ENCODE data around the gene RHOD. TPM values are rescaled to one million over a fixed set of nuclear protein-coding genes. Genes with fewer than 3 reads are reported as not detected.

The RHOD gene
- total and polyA plus RNA-seq, 2 of the 8 experiments (the other 6 are each of a cell fraction or from before 2014, with no cell fraction given): 12.1 to 17.6 TPM

GRCh38 chr11:67040147-67040546 lies 16.5 kb upstream of the RHOD start:
- no peaks in the 10 kb centered on the region for H3K23me2 ChIP-seq (ENCODE audit: low read depth, low read length)
- H4K8ac ChIP-seq (ENCODE audit: extremely low read depth, insufficient read depth, low read length): no peak overlapping the region; the same call in 1 of the 2 replicates
- no peak overlapping the region for H3K4ac ChIP-seq (replicated peaks; ENCODE audit: insufficient read length, low read depth, low read length)
- no peaks in the 10 kb centered on the region for H3K36me3 ChIP-seq (ENCODE audit: control insufficient read depth in 2 of 4, insufficient read depth in 4 of 4, low read length in 3 of 4)
- H4K5ac ChIP-seq (ENCODE audit: insufficient read length, low read depth, low read length): no peak overlapping the region
- peak overlapping the region; percentile 50; the same call in 1 of the 2 replicates for H2BK12ac ChIP-seq (ENCODE audit: low read depth, low read length)
- H2BK5ac ChIP-seq (ENCODE audit: low read depth, low read length): no peak overlapping the region; the same call in 1 of the 2 replicates
- H3K79me1 ChIP-seq (ENCODE audit: low read depth, low read length): no peaks in the 10 kb centered on the region
- no peak overlapping the region for H3K27ac ChIP-seq (ENCODE audit: low read depth, low read length)
- peaks cover 0 to 2% of the 10 kb centered on the region in 2 experiments for H4K20me1 ChIP-seq (replicated peaks in 1 of 2; ENCODE audit: control insufficient read depth in 1 of 2, insufficient read depth in 2 of 2, low read length in 2 of 2)
- no peaks in the 10 kb centered on the region; a peak in 1 of 7 replicates for H3K4me1 ChIP-seq (replicated peaks in 1 of 4; ENCODE audit: control insufficient read depth in 3 of 4, insufficient read depth in 4 of 4, low read length in 3 of 4)
- no peaks in the 10 kb centered on the region for H3K27me3 ChIP-seq (replicated peaks in 1 of 4; ENCODE audit: control insufficient read depth in 3 of 4, extremely low read depth in 1 of 4, insufficient read depth in 3 of 4, low read length in 3 of 4)
- no peaks in the 10 kb centered on the region for H3K9me3 ChIP-seq (ENCODE audit: insufficient read depth in 2 of 2, low read depth in 1 of 2, low read length in 1 of 2)
- no peak for TF ChIP-seq GABPA (IDR thresholded peaks at IDR 0.05; ENCODE audit: borderline replicate concordance, insufficient read depth, low read length)
- TF ChIP-seq, protein P1, sequence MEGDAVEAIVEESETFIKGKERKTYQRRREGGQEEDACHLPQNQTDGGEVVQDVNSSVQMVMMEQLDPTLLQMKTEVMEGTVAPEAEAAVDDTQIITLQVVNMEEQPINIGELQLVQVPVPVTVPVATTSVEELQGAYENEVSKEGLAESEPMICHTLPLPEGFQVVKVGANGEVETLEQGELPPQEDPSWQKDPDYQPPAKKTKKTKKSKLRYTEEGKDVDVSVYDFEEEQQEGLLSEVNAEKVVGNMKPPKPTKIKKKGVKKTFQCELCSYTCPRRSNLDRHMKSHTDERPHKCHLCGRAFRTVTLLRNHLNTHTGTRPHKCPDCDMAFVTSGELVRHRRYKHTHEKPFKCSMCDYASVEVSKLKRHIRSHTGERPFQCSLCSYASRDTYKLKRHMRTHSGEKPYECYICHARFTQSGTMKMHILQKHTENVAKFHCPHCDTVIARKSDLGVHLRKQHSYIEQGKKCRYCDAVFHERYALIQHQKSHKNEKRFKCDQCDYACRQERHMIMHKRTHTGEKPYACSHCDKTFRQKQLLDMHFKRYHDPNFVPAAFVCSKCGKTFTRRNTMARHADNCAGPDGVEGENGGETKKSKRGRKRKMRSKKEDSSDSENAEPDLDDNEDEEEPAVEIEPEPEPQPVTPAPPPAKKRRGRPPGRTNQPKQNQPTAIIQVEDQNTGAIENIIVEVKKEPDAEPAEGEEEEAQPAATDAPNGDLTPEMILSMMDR (IDR thresholded peaks at IDR 0.05; ENCODE audit: control extremely low read depth in 1 of 3, insufficient read depth in 1 of 3, low read depth in 1 of 3, low read length in 3 of 3): peak in 1 of 3 experiments; percentile 1; a peak in 1 of 4 replicates
- FAIRE-seq (no peak), DNase-seq (ENCODE audit: low read depth in 1 of 2, low spot score in 2 of 2) (no peak)
- ChIA-PET POLR2A (ENCODE audit: partially characterized antibody) (no interaction called here), CTCF (ENCODE audit: partially characterized antibody) (interaction anchor here (0.7 to 7.0 kb wide), 8 partner anchors 9 to 32 kb away, joined by 3 to 69 read pairs (median 3); no protein-coding TSS in a partner anchor)
- no peak overlapping the region for H3K9ac ChIP-seq (replicated peaks in 1 of 4; ENCODE audit: extremely low read depth in 1 of 4, low read depth in 3 of 4, low read length in 3 of 4)
- no peak overlapping the region for H2BK20ac ChIP-seq (ENCODE audit: low read length)
- 0 out of 2 replicates have a peak overlapping the region, but pooled peaks have one; percentile 53 for H2AK5ac ChIP-seq (ENCODE audit: low read depth, low read length)
- no peak overlapping the region for H3K4me2 ChIP-seq (ENCODE audit: insufficient read depth in 1 of 2, low read depth in 2 of 2, low read length in 2 of 2)
- no peak overlapping the region for H3K18ac ChIP-seq (ENCODE audit: extremely low read depth, low read length)
- peak overlapping the region; percentile 42 for H4K91ac ChIP-seq (replicated peaks; ENCODE audit: insufficient read length, low read length)
- no peak overlapping the region for H2BK120ac ChIP-seq (replicated peaks; ENCODE audit: low read depth, low read length)
- no peak overlapping the region for H3K23ac ChIP-seq (ENCODE audit: insufficient read length)
- H3K4me3 ChIP-seq (ENCODE audit: extremely low read depth in 1 of 4, insufficient read depth in 2 of 4, low read depth in 3 of 4, low read length in 4 of 4): no peak overlapping the region
- H3K56ac ChIP-seq (replicated peaks; ENCODE audit: insufficient read length, low read depth, low read length): no peak overlapping the region
- H2BK15ac ChIP-seq (ENCODE audit: low read length): peak overlapping the region; percentile 92; the same call in 1 of the 2 replicates
- no peak overlapping the region for H3K14ac ChIP-seq (ENCODE audit: insufficient read length)
- H2AFZ ChIP-seq (ENCODE audit: low read length): no peak overlapping the region
- H3K79me2 ChIP-seq (ENCODE audit: control insufficient read depth in 1 of 2, insufficient read depth in 2 of 2, low read length in 2 of 2): no peaks in the 10 kb centered on the region
- 93% methylated on average over 12 of the region's 12 CpGs; no CpG with 5 or more reads in 1 of the 2 experiments for WGBS, 2 experiments (ENCODE audit: extremely low coverage in 1 of 2, insufficient coverage in 1 of 2, insufficient read length in 1 of 2, insufficient replicate concordance in 2 of 2, low coverage in 1 of 2, low lambda C conversion rate in 2 of 2, missing lambda C conversion rate in 1 of 2)

Data from H1 (cell line).